SH-SY5Y (cell line): Measurements from ENCODE around the gene NOD1.

ENCODE experiments used
- GATA2 ChIP-seq: IDR thresholded peaks from 2 replicates; pipeline ENCODE4 v1.6.1; 2011; ENCODE audit warnings: mild to moderate bottlenecking, low read depth, low read length
- GATA3 ChIP-seq: IDR thresholded peaks from 2 replicates; pipeline ENCODE4 v1.6.1; 2011; ENCODE audit warnings: low read depth, mild to moderate bottlenecking, low read length, moderate library complexity

DNA sequence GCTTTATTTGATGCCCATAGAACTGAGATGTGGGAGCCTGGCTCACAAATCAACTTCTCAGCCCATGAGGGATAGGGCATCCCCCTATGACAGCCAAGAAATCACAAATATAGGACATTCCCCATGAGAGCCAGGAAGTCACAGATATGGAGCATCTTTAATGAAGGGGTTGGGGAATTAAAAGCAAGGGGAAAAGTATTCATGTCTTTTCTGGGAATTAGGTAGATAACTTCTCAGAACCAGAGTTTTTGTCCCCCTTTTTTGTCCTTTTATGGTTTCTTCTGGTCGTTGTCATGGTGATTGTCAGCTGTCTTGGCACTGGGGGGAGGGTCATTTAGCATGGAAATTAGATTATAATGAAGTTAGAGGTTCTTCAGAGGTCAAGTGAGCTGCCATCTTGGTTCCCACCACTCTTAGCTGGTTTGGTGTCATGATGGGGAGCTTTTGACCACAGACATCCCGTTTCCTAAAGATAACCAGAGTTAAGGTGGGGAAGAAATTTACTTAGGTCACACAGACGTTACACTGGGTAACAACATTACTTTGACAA, 56.9 kb downstream of the NOD1 start:
- TF ChIP-seq GATA3 (no peak), GATA2 (no peak)
